Measurements from ENCODE around the gene CHD9.
A peak's percentile ranks its signal among the peaks of the same experiment; 100 is the strongest.
"Not testable (repeated sequence)": the region's sequence is repeated elsewhere in the genome, so short reads cannot be mapped to it uniquely, and the experiment has no call there.

The CHD9 gene

DNA sequence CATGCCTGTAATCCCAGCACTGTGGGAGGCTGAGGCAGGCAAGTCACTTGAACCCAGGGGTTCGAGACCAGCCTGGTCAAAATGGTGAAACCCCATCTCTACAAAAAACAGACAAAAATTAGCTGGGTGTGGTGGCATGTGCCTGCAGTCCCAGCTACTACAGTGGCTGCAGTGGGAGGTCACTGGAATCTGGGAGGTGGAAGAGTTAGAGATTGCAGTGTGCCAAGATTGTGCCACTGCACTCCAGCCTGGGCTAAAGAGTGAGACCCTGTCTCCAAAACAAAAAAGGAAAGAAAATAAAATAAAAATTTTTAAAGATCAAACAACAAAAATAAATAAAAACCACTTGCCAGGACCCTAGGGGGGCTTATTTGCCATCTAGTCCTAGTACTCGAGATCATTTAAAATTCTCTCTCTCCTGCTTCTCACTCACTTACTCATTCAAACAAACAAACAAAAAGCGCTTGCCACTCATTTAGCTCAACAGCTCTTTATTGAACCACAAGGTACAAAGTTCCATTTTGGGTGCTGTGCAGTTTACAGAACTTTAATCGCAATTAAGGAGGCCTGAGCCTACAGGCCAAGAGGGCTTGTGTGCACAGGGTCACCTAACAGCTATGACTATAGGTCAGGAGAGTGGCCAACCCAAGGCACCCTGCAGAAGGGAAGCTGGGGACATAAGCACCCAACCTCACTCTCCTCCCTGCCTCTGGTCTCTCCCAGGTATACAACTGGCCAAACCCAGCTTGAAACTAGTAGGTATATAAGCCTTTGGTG lies 6.5 kb upstream of the CHD9 start:
- DNase-seq (ENCODE audit: low spot score), result no peak

DNA sequence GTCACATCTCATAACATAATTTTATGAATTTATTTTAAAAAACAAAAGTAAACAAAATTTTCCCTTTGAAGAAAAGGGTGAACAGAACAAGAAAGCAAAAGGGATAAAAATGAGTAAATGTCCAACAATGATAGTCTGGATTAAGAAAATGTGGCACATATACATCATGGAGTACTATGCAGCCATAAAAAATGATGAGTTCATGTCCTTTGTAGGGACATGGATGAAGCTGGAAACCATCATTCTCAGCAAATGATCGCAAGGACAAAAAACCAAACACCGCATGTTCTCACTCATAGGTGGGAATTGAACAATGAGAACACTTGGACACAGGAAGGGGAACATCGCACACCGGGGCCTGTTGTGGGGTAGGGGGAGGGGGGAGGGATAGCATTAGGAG lies 3.5 kb upstream of the CHD9 start:
- DNase-seq (ENCODE audit: low spot score), result not testable (repeated sequence)

DNA sequence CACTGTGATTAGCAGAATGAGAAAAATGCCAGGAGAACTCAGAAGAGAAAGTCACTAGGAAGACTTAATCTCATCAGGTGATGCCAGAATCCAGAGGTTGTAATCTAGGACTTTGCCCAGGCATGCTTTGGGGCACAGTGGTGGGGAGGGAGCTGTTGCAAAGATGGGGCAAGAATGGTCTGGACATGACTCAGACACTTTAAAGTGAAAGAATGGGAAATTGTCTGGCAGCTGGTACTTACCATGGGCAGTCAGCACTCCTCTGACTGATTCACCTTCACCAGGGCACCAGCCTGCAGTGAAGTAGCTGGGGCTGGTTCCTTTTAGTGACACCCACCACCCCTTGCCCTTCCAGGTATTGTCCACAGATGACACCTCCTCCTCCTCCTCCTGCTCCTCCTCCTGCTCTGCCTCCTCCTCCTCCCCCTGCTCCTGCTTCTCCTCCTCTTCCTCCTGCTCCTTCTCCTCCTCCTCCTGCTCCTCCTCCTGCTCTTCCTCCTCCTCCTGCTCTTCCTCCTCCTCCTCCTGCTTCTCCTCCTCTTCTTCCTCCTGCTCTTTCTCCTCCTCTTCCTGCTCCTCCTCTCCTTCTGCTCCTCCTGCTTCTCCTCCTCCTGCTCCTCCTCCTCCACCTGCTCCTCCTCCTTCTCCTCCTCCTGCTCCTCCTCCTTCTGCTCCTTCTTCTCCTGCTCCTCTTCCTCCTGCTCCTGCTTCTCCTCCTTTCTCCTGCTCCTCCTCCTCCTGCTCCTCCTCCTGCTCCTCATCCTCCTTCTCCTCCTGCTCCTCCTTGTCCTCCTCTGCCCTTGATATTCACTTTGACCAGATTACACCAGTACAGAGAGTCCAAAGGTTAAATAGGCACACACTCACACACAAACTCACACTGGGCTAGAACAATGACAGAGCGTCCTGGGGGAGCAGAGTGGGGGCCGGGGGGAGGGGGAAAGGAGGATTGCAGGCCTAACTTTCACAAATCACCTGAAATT lies 2.0 kb upstream of the CHD9 start, which contains the start of gene CHD9NB:
Gene CHD9NB (minus strand): TSS at position 379 of the 983 bp plus-strand sequence. CDS start 8,739 bp downstream, outside the sequence.
- DNase-seq (ENCODE audit: low spot score), result no peak

DNA sequence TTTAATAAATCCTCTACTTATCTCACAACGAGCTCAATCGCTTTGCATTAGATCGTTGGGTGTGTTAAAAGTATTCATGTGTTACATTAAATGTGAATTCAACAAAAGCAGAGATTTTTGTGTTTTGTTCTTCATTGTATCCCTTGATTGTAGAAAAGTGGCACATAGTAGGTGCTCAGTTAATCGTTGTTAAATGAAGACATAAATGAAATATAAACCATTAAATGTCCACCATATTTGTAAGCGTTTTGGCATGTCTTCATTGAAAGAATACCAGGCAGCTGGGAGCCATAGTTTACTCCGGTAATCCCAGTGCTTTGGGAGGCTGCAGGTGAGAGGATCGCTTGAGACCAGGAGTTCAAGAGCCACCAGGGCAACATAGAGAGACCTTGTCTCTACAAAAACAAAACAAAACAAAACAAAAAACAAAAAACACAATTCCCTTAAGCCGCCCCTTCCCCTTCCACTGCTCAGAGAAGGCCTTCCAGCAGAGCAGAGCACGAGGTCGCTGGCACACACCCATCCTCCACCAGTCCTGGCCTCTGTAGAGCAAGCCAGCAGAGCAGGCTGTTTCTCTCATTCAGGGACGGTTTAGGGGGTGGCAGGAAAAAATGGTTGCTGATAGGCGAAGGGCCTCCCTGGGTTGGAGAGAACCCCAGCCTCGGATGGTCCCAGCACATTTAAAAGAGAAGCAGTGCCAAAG lies 673 bp upstream of the CHD9 start:
- DNase-seq (ENCODE audit: low spot score), result no peak

DNA sequence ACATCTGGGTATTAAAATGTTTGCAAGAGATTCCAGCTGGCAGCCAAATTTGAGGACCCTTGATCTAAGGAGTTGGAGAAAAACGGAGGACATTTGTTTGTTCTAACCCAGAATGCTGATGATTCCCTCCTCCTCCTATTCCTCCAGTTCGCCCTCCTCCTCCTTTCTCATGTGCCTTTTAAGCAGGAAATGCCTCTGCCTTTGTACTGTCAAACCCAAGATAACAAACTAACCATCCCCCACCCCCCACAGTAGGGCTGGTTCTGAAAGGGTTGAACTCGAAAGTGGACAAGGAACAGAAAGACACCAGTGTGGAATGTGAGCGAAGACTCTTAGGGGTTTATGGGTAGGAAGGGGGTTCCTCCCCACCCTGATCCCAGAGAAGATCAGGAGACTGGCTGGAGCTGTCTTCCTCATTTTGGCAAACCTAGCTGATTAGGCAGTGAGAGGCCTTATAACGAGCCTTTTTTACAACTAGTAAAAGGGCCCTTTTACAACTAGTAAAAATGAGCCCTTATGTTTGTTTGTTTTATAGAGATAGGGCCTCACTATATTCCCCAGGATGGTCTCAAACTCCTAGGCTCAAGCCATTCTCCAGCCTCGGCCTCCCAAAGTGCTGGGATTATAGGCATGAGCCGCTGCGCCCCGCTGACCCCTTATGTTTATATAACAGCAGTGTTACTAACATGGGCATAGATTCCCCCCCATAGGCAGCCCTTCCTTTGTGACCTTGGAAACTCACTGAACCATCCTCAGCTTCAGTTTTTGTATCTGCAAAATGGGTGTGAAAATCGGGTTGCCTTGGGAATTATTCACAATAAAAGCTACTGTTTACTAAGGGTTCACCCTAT lies 975 bp downstream of the CHD9 start:
- no peak for DNase-seq (ENCODE audit: low spot score)

DNA sequence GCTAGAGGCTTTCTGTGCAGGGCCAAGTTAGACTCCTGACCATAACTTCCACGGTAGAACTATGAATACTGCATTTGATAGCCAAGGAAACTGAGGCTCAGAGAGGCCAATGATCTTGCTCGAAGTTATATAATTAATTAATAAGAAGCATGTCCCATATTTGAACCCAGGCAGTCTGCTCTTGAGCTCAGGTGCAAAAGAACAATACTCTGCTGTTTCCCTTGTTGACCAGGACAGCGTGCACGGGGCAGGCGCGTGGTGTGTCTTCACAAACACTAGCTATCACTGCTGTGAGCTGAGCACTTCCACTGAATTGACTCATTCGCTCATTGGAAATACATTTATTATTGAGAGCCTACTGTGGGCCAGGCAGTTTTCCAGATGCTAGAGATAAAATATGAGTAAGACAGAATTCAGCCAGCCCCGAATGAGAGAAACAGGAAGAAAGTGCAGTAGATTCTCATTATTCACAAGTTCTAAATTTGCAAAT lies 1.6 kb downstream of the CHD9 start:
- no peak for DNase-seq (ENCODE audit: low spot score)

DNA sequence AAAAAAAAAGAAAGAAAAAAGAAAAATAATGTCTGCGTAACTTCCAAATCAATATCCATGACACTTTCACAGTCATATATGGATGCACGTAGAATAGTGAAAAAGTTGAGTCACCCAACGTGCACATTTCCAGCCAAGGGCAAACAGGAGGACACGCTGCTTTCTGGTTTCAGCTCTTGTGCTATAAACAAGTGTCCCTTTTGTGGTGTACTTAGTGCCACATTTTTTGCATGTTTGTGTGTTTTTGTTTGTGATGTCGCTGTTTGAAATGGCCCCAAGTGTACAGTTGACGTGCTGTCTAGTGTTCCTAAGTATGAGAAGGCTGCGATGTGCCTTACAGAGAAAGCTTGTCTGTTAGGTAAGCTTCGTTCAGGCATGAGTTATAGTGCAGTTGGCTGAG lies 2.9 kb downstream of the CHD9 start:
- no peak for DNase-seq (ENCODE audit: low spot score)

DNA sequence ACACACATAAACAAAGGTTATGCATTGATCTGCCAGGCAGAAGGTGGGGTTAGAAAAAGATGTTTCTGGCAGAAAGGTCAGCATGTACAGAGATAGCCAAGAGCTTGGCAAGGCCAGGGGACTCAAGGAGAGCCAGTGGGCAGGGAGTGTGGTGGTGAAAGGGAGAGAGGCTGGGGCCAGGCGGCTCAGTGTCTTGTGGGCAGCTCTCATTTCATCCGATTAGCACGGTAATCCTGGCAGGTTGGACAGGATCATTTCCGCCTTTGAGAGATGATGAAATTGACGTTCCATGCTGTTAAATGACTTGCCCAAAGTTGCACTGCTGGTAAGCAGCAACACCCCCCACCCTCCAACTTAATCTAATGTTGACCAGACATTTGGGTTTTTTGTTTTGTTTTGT lies 3.6 kb downstream of the CHD9 start:
- no peak for DNase-seq (ENCODE audit: low spot score)

DNA sequence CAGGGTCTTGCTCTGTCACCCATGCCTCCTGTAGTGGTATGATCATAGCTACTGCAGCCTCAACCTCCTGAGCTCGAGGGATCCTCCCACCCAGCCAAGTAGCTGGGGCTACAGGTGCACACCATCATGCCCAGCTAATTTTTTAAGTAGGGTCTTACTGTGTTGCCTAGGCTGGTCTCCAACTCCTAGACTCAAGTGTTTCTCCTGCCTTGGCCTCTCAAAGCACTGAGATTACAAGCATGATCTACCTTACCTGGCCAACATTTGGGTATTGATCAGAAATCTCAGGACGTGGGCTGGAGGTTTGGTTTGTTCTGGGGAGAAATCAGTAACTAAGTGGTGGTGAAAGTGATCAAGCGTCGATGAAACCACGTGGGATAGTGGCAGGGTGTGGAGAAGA lies 4.1 kb downstream of the CHD9 start:
- DNase-seq (ENCODE audit: low spot score), result no peak

DNA sequence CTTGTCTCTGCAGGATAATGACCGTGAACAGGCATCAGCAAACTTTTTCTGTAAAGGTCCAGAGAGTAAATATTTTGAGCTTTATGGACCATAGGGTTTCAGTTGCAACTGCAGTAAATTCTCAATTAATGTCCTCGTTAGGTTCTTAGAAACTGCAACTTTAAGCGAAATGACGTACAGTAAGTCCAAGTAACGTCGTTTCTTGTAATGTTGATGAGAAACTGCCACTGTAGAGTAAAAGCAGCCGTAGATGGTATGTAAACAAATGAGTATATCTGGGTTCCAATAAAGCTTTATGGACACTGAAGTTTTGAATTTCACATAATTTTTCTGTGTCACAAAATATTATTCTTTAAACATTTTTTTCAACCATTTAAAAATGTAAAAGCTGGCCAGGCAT lies 4.9 kb downstream of the CHD9 start:
- no peak for DNase-seq (ENCODE audit: low spot score)

DNA sequence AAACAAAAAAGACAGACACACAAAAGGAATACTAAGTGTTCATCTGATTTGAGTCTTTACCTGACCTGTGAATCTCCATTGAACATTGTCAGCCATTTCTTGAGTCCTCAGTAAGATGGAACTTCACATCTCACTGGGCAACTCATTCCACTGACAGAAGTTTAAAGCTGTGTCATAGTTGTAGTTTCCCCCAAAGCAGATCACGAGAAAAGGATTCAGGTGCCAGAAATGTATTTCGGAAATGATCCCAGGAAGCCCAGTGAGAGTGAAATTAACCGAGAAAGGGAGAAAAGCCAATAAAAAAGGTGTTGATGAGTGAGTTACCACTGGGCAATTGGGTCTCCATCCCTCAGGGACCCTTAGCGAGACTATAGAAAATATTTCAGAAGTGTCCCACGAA lies 6.5 kb downstream of the CHD9 start:
- DNase-seq (ENCODE audit: low spot score), result no peak

DNA sequence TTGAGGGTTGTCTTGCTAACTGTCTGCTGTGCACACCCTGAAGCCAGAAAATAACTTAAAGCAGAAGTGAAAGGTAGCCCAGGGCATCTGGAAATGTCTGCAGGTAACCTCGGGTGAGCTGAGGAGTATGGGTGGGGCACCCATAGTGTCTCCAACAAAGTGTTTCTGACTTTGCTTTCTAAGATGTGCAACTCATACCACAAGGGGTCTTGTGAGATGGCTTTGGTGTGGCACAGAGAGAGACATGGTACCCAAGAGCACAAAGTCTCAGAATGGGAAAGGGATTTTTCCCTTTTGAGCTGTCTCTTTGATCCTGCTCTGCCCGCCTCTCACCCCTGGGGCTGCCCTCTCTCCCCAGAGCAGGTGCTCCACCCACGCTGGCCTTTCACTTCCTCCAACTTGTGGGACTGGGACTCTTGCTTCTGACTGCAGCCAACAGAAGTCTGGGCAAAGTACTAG lies 6.9 kb downstream of the CHD9 start:
- peak; percentile 11 for DNase-seq (ENCODE audit: low spot score)

DNA sequence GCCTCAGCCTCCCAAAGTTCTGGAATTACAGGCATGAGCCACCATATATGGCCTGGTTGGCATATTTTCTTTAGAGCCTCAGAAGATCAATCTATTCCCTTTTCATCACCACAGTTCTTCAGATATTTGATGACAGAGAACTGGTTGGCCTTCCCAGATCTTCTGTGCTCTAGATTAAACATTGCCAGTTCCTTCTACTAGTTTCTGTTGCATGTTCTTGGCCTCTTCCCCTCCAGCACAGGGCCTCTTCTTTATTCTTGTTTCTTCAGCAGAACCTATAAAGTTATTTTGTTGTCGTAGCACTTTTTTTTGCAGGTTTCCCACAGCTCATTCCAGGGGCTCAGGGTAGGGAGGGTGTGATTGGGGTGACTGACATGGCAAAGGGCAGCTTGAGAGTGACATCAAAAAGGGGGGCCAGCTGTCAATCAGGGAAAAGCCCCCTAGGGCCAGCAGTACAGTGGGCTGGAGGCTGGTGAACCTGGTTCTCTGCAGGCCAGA lies 9.3 kb downstream of the CHD9 start:
- no peak for DNase-seq (ENCODE audit: low spot score)

DNA sequence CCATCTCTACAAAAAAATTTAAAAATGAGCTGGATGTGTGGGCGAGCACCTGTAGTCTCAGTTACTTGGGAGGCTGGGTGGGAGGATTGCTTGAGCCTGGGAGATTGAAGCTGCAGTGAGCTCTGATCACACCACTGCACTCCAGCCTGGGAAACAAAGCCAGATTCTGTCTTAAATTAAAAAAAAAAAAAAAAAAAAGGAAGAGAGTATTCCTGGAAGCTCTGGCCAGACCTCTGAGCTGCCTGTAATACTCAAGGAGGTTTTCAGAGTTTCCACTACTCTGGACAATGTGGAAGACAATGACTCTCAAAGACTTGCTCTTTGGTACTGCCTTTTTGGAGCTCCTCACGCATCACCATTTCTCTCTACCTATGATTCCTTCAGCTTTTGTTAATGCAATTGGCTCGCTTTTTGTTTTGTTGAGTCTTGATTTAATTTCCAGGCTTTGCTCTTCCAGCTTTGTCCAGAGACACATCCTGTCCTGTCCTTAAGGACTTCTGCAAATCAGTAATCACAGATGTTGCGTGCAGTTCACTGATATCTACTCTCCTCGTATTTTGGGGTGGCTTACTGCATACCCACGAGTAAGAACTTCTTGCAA lies 10.8 kb downstream of the CHD9 start:
- no peak for DNase-seq (ENCODE audit: low spot score)

DNA sequence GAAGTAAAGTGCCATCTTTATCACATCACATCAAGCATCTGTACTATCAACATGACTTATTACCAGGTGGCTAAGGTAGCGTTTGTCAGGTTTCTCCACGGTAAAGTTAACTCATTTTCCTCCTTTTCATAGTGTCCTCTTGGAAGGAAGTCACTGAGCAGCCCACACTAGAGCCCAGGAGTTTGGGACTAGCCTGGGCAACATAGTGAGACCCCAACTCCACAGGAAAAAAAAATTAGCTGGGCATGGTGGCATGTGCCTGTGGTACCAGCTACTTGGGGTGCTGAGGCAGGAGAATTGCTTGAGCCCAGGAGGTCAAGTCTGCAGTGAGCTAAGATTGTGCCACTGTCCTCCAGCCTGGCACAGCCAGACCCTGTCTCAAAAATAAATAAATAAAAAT lies 12.9 kb downstream of the CHD9 start:
- no peak for DNase-seq (ENCODE audit: low spot score)

DNA sequence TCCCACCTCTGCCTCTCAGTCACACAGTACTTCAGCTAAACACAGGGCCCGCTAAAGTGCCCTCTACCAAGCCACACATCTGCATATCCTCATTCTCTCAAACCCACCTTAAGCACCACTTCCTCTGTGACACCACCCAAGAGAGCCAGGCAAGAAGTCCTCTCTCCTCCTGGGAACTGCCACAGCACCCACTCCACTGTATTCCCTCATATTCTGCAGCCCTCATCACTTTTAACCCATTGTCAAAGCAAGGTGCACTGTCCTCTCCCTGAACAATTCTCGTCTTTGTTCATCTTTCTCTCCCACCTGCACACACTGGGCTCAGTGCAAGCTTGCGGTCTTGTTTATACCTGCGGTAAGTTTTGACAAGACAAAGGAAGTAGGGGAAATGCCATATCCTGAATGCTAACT lies 13.6 kb downstream of the CHD9 start:
- DNase-seq (ENCODE audit: low spot score), result peak; percentile 7

DNA sequence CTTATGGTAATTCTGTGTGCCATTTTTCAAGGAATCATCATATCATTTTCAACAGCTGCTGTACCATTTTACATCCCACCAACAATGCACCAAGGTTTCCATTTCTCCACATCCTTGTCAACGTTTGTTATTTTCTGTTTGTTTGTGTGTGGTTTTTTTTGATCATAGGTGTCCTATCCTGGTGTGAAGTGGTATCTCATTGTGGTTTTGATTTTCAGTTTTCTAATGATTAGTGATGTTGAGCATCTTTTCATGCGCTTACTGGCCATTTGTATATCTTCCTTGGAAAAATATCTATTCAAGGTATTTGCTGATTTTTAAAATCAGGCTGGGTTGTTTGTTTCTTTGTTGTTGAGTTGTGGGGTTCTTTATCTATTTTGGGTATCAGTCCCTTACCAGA lies 15.0 kb downstream of the CHD9 start:
- DNase-seq (ENCODE audit: low spot score), result no peak

DNA sequence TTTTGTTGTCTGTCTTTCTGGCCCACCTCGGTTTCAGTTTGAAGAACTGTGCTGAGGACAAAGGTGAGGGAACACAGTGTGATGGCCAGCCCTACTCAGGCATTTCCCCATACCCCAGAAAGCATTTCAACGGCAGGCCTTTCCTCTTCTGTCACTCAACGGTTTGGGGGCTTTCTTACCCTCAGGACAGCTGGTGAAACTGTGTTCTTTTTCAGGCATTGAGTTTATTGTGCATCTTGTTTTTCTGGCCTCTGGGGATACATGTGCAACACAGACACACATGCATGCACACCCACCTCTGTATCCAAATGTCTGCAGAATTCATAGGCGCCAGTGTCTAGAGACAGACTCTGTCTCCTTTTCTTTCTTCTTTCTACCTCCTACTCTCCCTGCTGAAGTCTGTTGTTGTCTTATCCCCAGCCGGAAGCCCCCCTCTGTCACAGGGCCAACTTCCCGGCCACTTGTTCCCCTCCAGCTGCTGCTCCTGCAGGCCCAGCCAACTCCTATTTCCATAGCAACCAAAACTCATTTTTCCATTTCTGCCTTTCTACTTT lies 17.0 kb downstream of the CHD9 start:
- DNase-seq (ENCODE audit: low spot score), result no peak

DNA sequence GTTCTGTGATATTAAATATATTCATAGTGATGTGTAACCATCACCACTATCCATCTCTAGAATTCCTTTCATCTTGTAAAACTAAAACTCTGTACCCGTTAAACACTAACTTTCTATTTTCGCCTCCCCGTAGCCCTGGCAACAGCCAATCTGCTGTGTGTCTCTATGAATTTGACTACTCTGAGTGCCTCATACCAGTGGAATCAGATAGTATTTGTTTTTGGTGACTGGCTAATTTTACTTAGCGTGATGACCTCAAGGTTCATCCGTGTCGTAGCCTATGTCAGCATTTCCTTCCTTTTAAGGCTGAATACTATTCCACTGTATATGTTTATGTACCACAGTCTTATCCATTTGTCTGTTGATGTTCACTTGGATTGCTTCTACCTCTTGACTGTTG lies 18.2 kb downstream of the CHD9 start:
- DNase-seq (ENCODE audit: low spot score), result no peak

DNA sequence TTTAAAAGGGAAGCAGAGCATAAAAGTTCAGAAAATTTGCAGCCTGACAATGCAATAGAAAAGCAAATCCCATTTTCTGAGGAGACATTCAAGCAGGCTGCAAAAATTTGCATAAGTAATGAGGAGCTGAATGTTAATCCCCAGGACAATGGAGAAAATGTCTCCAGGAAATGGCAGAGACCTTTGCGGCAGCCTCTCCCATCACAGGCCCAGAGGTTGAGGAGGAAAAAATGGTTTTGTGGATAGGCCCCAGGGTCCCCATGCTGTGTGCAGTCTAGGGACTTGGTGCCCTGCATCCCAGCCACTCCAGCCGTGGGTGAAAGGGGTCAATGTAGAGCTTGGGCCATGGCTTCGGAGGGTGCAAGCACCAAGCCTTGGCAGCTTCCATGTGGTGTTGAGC lies 19.5 kb downstream of the CHD9 start:
- not testable (repeated sequence) for DNase-seq (ENCODE audit: low spot score)

Data from CD4-positive, alpha-beta T cell treated with Interleukin-6 at 100 ng/mL for 8 hours (primary cell).